ENCODE results near the gene NSG2.
"Not testable (repeated sequence)": the region's sequence is repeated elsewhere in the genome, so short reads cannot be mapped to it uniquely, and the experiment has no call there.

NSG2 gene

GRCh38 chr5:174106997-174107655 is 61.6 kb downstream of the NSG2 start:
- no peak for DNase-seq

- DNase-seq: no peak
These were observed 63.2 kb downstream of the NSG2 start for GRCh38 chr5:174108745-174109144.

- DNase-seq: no peak
These were observed 64.3 kb downstream of the NSG2 start for GRCh38 chr5:174109698-174110260.

- DNase-seq: no peak
These were observed 64.8 kb downstream of the NSG2 start for GRCh38 chr5:174110310-174110709.

- DNase-seq: no peak
These were observed 65.9 kb downstream of the NSG2 start for GRCh38 chr5:174111287-174111973.

- no peak for DNase-seq
These were observed 69.7 kb downstream of the NSG2 start for GRCh38 chr5:174115226-174115625.

- no peak for DNase-seq
These were observed 73.4 kb downstream of the NSG2 start for GRCh38 chr5:174118823-174119467.

- DNase-seq: no peak
These were observed 74.0 kb downstream of the NSG2 start for GRCh38 chr5:174119468-174119881.

- no peak for DNase-seq
These were observed 75.0 kb downstream of the NSG2 start for GRCh38 chr5:174120401-174121005.

- DNase-seq: no peak
These were observed 89.0 kb downstream of the NSG2 start for GRCh38 chr5:174134545-174134944.

GRCh38 chr5:174139623-174140022 is 94.1 kb downstream of the NSG2 start:
- no peak for DNase-seq

- DNase-seq: no peak
These were observed 95.0 kb downstream of the NSG2 start for GRCh38 chr5:174140452-174141020.

GRCh38 chr5:174141398-174141797 is 95.9 kb downstream of the NSG2 start:
- DNase-seq: no peak

- no peak for DNase-seq
These were observed 99.6 kb downstream of the NSG2 start for GRCh38 chr5:174145091-174145490.

- no peak for DNase-seq
These were observed 100.3 kb downstream of the NSG2 start for GRCh38 chr5:174145821-174146220.

- no peak for DNase-seq
These were observed 101.0 kb downstream of the NSG2 start for GRCh38 chr5:174146556-174146955.

GRCh38 chr5:174147012-174147411 is 101.5 kb downstream of the NSG2 start:
- DNase-seq: not testable (repeated sequence)

- no peak for DNase-seq
These were observed 102.0 kb downstream of the NSG2 start for GRCh38 chr5:174147551-174147950.

- no peak for DNase-seq
These were observed 103.2 kb downstream of the NSG2 start for GRCh38 chr5:174148721-174149120.

GRCh38 chr5:174149426-174149825 is 103.9 kb downstream of the NSG2 start:
- DNase-seq: no peak

- no peak for DNase-seq
These were observed 104.5 kb downstream of the NSG2 start for GRCh38 chr5:174149989-174150388.

GRCh38 chr5:174151599-174152181 is 106.2 kb downstream of the NSG2 start:
- no peak for DNase-seq

- DNase-seq: no peak
These were observed 109.1 kb downstream of the NSG2 start for GRCh38 chr5:174154559-174154958.

Data from Kasumi-1 (cell line).